ENCODE measurements around the gene AMOTL2. TPM values are rescaled to one million over a fixed set of nuclear protein-coding genes. Genes with fewer than 3 reads are reported as not detected.

The AMOTL2 gene
- total RNA-seq, 1 experiment from 2014 or later: 76.9 TPM

- CTCF ChIA-PET: interaction anchor here (0.7 to 2.1 kb wide), 5 partner anchors 68 to 92 kb away, joined by 3 to 11 read pairs (median 8); no protein-coding TSS in a partner anchor
- Mint-ChIP-seq H3K9me3 (no peaks in the 10 kb centered on the region), H3K27me3 (ENCODE audit: low read depth) (peaks cover 16% of the 10 kb centered on the region), H3K36me3 (no peaks in the 10 kb centered on the region), H3K4me1 (peaks cover 42% of the 10 kb centered on the region), H3K27ac (no peak overlapping the region), H3K4me3 (no peak overlapping the region)
- ATAC-seq: peak; percentile 60
- TF ChIP-seq GRHL2 (CRISPR knock-in tag; IDR thresholded peaks at IDR 0.05; ENCODE audit: insufficient replicate concordance, severe bottlenecking) (no peak), E2F5 (CRISPR knock-in tag; IDR thresholded peaks at IDR 0.05) (no peak), FOXK1 (CRISPR knock-in tag; IDR thresholded peaks at IDR 0.05) (no peak), CREB1 (CRISPR knock-in tag; IDR thresholded peaks at IDR 0.05) (no peak)
- TF ChIP-seq, protein P1, sequence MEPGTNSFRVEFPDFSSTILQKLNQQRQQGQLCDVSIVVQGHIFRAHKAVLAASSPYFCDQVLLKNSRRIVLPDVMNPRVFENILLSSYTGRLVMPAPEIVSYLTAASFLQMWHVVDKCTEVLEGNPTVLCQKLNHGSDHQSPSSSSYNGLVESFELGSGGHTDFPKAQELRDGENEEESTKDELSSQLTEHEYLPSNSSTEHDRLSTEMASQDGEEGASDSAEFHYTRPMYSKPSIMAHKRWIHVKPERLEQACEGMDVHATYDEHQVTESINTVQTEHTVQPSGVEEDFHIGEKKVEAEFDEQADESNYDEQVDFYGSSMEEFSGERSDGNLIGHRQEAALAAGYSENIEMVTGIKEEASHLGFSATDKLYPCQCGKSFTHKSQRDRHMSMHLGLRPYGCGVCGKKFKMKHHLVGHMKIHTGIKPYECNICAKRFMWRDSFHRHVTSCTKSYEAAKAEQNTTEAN (CRISPR knock-in tag; IDR thresholded peaks at IDR 0.05): no peak
- TF ChIP-seq, protein P2, sequence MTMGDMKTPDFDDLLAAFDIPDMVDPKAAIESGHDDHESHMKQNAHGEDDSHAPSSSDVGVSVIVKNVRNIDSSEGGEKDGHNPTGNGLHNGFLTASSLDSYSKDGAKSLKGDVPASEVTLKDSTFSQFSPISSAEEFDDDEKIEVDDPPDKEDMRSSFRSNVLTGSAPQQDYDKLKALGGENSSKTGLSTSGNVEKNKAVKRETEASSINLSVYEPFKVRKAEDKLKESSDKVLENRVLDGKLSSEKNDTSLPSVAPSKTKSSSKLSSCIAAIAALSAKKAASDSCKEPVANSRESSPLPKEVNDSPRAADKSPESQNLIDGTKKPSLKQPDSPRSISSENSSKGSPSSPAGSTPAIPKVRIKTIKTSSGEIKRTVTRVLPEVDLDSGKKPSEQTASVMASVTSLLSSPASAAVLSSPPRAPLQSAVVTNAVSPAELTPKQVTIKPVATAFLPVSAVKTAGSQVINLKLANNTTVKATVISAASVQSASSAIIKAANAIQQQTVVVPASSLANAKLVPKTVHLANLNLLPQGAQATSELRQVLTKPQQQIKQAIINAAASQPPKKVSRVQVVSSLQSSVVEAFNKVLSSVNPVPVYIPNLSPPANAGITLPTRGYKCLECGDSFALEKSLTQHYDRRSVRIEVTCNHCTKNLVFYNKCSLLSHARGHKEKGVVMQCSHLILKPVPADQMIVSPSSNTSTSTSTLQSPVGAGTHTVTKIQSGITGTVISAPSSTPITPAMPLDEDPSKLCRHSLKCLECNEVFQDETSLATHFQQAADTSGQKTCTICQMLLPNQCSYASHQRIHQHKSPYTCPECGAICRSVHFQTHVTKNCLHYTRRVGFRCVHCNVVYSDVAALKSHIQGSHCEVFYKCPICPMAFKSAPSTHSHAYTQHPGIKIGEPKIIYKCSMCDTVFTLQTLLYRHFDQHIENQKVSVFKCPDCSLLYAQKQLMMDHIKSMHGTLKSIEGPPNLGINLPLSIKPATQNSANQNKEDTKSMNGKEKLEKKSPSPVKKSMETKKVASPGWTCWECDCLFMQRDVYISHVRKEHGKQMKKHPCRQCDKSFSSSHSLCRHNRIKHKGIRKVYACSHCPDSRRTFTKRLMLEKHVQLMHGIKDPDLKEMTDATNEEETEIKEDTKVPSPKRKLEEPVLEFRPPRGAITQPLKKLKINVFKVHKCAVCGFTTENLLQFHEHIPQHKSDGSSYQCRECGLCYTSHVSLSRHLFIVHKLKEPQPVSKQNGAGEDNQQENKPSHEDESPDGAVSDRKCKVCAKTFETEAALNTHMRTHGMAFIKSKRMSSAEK (CRISPR knock-in tag; IDR thresholded peaks at IDR 0.05; ENCODE audit: borderline replicate concordance): no peak
- POLR2A ChIA-PET: no interaction called here
- DNase-seq (ENCODE audit: low spot score): no peak
Observed at GRCh38 chr3:134381831-134382442, 7.7 kb upstream of the AMOTL2 start.

DNA sequence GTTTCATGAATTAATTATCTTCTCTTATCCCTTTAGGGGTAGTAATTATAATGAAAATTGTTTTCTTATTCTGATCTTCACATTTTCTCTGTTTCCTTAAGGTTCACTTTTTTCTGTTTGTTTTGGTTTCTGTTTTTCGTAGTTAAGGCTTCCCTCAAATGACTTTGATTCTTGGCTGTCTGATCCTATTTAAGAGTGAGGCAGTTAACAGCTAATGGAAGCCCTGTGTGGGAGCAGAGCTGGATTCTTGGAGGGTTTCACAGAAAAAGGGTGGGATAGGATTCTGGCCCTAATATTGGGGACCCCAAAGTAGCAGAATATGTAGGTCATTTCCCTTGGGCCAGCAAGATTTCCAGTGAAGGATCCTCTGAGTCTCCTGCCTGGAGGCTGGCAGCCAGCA lies 6.8 kb upstream of the AMOTL2 start:
- ATAC-seq: no peak
- CTCF ChIA-PET: interaction anchor here (0.7 to 2.1 kb wide), 4 partner anchors 68 to 137 kb away, joined by 4 to 11 read pairs (median 8); no protein-coding TSS in a partner anchor
- TF ChIP-seq NR1H2 (CRISPR knock-in tag; IDR thresholded peaks at IDR 0.05) (no peak), HMGXB4 (CRISPR knock-in tag; IDR thresholded peaks at IDR 0.05) (no peak), NFYB (CRISPR knock-in tag; conservative IDR thresholded peaks at IDR 0.05; ENCODE audit: low read depth) (no peak), ZNF396 (CRISPR knock-in tag; IDR thresholded peaks at IDR 0.05; ENCODE audit: borderline replicate concordance) (no peak), GABPB1 (CRISPR knock-in tag; IDR thresholded peaks at IDR 0.05) (no peak)
- TF ChIP-seq, protein P3, sequence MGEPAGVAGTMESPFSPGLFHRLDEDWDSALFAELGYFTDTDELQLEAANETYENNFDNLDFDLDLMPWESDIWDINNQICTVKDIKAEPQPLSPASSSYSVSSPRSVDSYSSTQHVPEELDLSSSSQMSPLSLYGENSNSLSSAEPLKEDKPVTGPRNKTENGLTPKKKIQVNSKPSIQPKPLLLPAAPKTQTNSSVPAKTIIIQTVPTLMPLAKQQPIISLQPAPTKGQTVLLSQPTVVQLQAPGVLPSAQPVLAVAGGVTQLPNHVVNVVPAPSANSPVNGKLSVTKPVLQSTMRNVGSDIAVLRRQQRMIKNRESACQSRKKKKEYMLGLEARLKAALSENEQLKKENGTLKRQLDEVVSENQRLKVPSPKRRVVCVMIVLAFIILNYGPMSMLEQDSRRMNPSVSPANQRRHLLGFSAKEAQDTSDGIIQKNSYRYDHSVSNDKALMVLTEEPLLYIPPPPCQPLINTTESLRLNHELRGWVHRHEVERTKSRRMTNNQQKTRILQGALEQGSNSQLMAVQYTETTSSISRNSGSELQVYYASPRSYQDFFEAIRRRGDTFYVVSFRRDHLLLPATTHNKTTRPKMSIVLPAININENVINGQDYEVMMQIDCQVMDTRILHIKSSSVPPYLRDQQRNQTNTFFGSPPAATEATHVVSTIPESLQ (CRISPR knock-in tag; IDR thresholded peaks at IDR 0.05): no peak
- TF ChIP-seq, protein P4, sequence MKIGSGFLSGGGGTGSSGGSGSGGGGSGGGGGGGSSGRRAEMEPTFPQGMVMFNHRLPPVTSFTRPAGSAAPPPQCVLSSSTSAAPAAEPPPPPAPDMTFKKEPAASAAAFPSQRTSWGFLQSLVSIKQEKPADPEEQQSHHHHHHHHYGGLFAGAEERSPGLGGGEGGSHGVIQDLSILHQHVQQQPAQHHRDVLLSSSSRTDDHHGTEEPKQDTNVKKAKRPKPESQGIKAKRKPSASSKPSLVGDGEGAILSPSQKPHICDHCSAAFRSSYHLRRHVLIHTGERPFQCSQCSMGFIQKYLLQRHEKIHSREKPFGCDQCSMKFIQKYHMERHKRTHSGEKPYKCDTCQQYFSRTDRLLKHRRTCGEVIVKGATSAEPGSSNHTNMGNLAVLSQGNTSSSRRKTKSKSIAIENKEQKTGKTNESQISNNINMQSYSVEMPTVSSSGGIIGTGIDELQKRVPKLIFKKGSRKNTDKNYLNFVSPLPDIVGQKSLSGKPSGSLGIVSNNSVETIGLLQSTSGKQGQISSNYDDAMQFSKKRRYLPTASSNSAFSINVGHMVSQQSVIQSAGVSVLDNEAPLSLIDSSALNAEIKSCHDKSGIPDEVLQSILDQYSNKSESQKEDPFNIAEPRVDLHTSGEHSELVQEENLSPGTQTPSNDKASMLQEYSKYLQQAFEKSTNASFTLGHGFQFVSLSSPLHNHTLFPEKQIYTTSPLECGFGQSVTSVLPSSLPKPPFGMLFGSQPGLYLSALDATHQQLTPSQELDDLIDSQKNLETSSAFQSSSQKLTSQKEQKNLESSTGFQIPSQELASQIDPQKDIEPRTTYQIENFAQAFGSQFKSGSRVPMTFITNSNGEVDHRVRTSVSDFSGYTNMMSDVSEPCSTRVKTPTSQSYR (CRISPR knock-in tag; IDR thresholded peaks at IDR 0.05): no peak
- no peak for DNase-seq (ENCODE audit: low spot score)
- H3K4me3 Mint-ChIP-seq: no peak overlapping the region
- H3K27ac Mint-ChIP-seq: no peak overlapping the region
- peaks cover 24% of the 10 kb centered on the region for H3K27me3 Mint-ChIP-seq (ENCODE audit: low read depth)
- no peaks in the 10 kb centered on the region for H3K36me3 Mint-ChIP-seq
- H3K4me1 Mint-ChIP-seq: peaks cover 51% of the 10 kb centered on the region
- POLR2A ChIA-PET: no interaction called here
- no peaks in the 10 kb centered on the region for H3K9me3 Mint-ChIP-seq

Data from WTC11 (cell line).